Measurements from ENCODE around the gene ARRDC4.
"Not testable (repeated sequence)": the region's sequence is repeated elsewhere in the genome, so short reads cannot be mapped to it uniquely, and the experiment has no call there.

Gene ARRDC4

GRCh38 chr15:97966924-97967620 is 6.6 kb downstream of the ARRDC4 start:
- no peak for DNase-seq

- no peak for DNase-seq
Observed at GRCh38 chr15:97967881-97968280, 7.4 kb downstream of the ARRDC4 start.

- no peak for DNase-seq
Observed at GRCh38 chr15:97968380-97968779, 7.9 kb downstream of the ARRDC4 start.

- DNase-seq: no peak
Observed at GRCh38 chr15:97972366-97972765, 11.9 kb downstream of the ARRDC4 start.

- DNase-seq: no peak
Observed at GRCh38 chr15:97976129-97976528, 15.6 kb downstream of the ARRDC4 start.

GRCh38 chr15:97976766-97977503 is 16.4 kb downstream of the ARRDC4 start:
- no peak for DNase-seq

- no peak for DNase-seq
Observed at GRCh38 chr15:97977734-97978133, 17.2 kb downstream of the ARRDC4 start.

GRCh38 chr15:97978401-97979139 is 18.1 kb downstream of the ARRDC4 start:
- no peak for DNase-seq

- no peak for DNase-seq
Observed at GRCh38 chr15:97979140-97979520, 18.6 kb downstream of the ARRDC4 start.

GRCh38 chr15:97981058-97981457 is 20.6 kb downstream of the ARRDC4 start:
- DNase-seq: no peak

- no peak for DNase-seq
Observed at GRCh38 chr15:97981758-97982157, 21.3 kb downstream of the ARRDC4 start.

GRCh38 chr15:97984157-97984556 is 23.7 kb downstream of the ARRDC4 start:
- no peak for DNase-seq

- DNase-seq: not testable (repeated sequence)
Observed at GRCh38 chr15:97985979-97986378, 25.5 kb downstream of the ARRDC4 start.

GRCh38 chr15:97986781-97987180 is 26.3 kb downstream of the ARRDC4 start:
- no peak for DNase-seq

- DNase-seq: no peak
Observed at GRCh38 chr15:97989299-97989698, 28.8 kb downstream of the ARRDC4 start.

GRCh38 chr15:97991972-97992541 is 31.6 kb downstream of the ARRDC4 start:
- DNase-seq: no peak

- DNase-seq: no peak
Observed at GRCh38 chr15:97992823-97993222, 32.3 kb downstream of the ARRDC4 start.

- no peak for DNase-seq
Observed at GRCh38 chr15:97993310-97993738, 32.8 kb downstream of the ARRDC4 start.

GRCh38 chr15:97994236-97994635 is 33.7 kb downstream of the ARRDC4 start:
- DNase-seq: no peak

- no peak for DNase-seq
Observed at GRCh38 chr15:97995192-97995591, 34.7 kb downstream of the ARRDC4 start.

- no peak for DNase-seq
Observed at GRCh38 chr15:97995881-97996603, 35.5 kb downstream of the ARRDC4 start.

GRCh38 chr15:97998307-97999071 is 38.0 kb downstream of the ARRDC4 start:
- no peak for DNase-seq

Measured in activated CD4-positive, alpha-beta T cell treated with anti-CD3 and anti-CD28 coated beads for 4 hours (primary cell).